A549 (cell line): ENCODE data around the gene PDIA5. TPM values are rescaled to one million over a fixed set of nuclear protein-coding genes. Genes with fewer than 3 reads are reported as not detected.

ENCODE experiments used
- ATAC-seq, 2 experiments: fragments of 200-7000 bp in 1 of 2; fragments of >200 bp in 1 of 2; cut with Nextera tagmentation in 1 of 2; cut with Tn5 transposase in 1 of 2; 3 replicates each; pipeline versions ENCODE4 v1.8.0 to v1.9.1; 2018 to 2020; ENCODE audit warnings: mild to moderate bottlenecking in 1 of 2, moderate library complexity in 1 of 2
- CTCF ChIA-PET: fragments of 300-600 bp; sonication (Branson Sonifier 250); formaldehyde crosslinking; extraction: SDS; loops from one replicate; lab custom pipeline; 2021; ENCODE audit warnings: antibody characterized with exemption, inconsistent platforms; lab: Yijun Ruan, JAX
- POLR2A ChIA-PET: fragments of 350-600 bp; formaldehyde crosslinking; extraction: SDS; loops from one replicate; lab custom pipeline; 2021; ENCODE audit warnings: antibody characterized with exemption, inconsistent platforms; lab: Yijun Ruan, JAX
- DNase-seq, 2 experiments: peaks; one replicate each; pipeline versions ENCODE4 v3.0.0 to v3.0.0-alpha.2; 2011 to 2016; ENCODE audit warnings: low read depth in 1 of 2, low spot score in 1 of 2
- FAIRE-seq: peaks from 2 replicates; lab custom pipeline; 2011; peaks lifted over from hg19 to GRCh38; lab: Jason Lieb, UNC
- H3K27ac ChIP-seq, 2 experiments: fragments of >200 bp; sonication (Bioruptor Twin); formaldehyde crosslinking; 3 replicates each; pipeline ENCODE4 v1.5.1; 2016 to 2017
- H3K4me1 ChIP-seq: fragments of >200 bp; sonication (Bioruptor Twin); formaldehyde crosslinking; 3 replicates; pipeline ENCODE4 v1.6.1; 2016
- H3K4me2 ChIP-seq: fragments of >200 bp; sonication (Bioruptor Twin); formaldehyde crosslinking; 3 replicates; pipeline ENCODE4 v1.6.1; 2016
- H3K4me3 ChIP-seq: fragments of >200 bp; sonication (Bioruptor Twin); formaldehyde crosslinking; 3 replicates; pipeline ENCODE4 v1.5.1; 2016
- H3K9me3 ChIP-seq: fragments of >200 bp; sonication (Bioruptor Twin); formaldehyde crosslinking; 3 replicates; pipeline ENCODE4 v1.6.1; 2016
- ATOH8 ChIP-seq: fragments of 250-450 bp; sonication (Bioruptor Pico); IDR thresholded peaks from 2 replicates; pipeline ENCODE4 v1.5.0; 2020; ENCODE audit warnings: low read depth, mild to moderate bottlenecking, moderate library complexity
- BHLHE40 ChIP-seq: IDR thresholded peaks from 2 replicates; pipeline ENCODE4 v1.6.1; 2012; ENCODE audit warnings: low read depth, low read length, inconsistent platforms
- CEBPB ChIP-seq, 2 experiments: fragments of >200 bp in 1 of 2; sonication (Bioruptor Twin) in 1 of 2; formaldehyde crosslinking in 1 of 2; IDR thresholded peaks; 2 replicates each; pipeline ENCODE4 v1.6.1; 2012 to 2016
- CHD4 ChIP-seq: fragments of 200-600 bp; sonication (generic); IDR thresholded peaks from 2 replicates; pipeline ENCODE4 v1.6.1; 2016; ENCODE audit warnings: antibody characterized with exemption, mild to moderate bottlenecking, borderline replicate concordance
- ESRRA ChIP-seq: fragments of 150-350 bp; IDR thresholded peaks from 2 replicates; pipeline ENCODE4 v1.6.1; 2014; ENCODE audit warnings: mild to moderate bottlenecking, low read length, borderline replicate concordance
- FOSL2 ChIP-seq, 2 experiments: fragments of 450-650 bp in 1 of 2; fragments of >200 bp in 1 of 2; sonication (Bioruptor Twin) in 1 of 2; formaldehyde crosslinking; IDR thresholded peaks; 2 replicates each; pipeline versions ENCODE4 v1.5.0 to v1.6.1; 2016 to 2020; ENCODE audit warnings: mild to moderate bottlenecking in 1 of 2, moderate library complexity in 1 of 2
- FOXS1 ChIP-seq: fragments of 250-450 bp; sonication (Bioruptor Pico); IDR thresholded peaks from 2 replicates; pipeline ENCODE4 v1.5.0; 2020; ENCODE audit warnings: mild to moderate bottlenecking, moderate library complexity
- HDAC2 ChIP-seq: fragments of 200-600 bp; sonication (generic); IDR thresholded peaks from 2 replicates; pipeline ENCODE4 v1.6.1; 2016
- HMGXB4 ChIP-seq: fragments of 250-450 bp; sonication (Bioruptor Pico); IDR thresholded peaks from 2 replicates; pipeline ENCODE4 v1.5.0; 2021; ENCODE audit warnings: mild to moderate bottlenecking, moderate library complexity, borderline replicate concordance
- JUN ChIP-seq, 2 experiments: fragments of >200 bp; sonication (Bioruptor Twin); formaldehyde crosslinking; IDR thresholded peaks; 2 replicates in 1 of 2; 3 replicates in 1 of 2; pipeline ENCODE4 v1.6.1; 2016 to 2017
- MAZ ChIP-seq: fragments of 150-350 bp; IDR thresholded peaks from 2 replicates; pipeline ENCODE4 v1.6.1; 2014; ENCODE audit warnings: antibody characterized with exemption, low read depth, low read length, borderline replicate concordance
- NR3C1 ChIP-seq: fragments of >200 bp; sonication (Bioruptor Twin); formaldehyde crosslinking; IDR thresholded peaks from 3 replicates; pipeline ENCODE4 v1.6.1; 2017
- POLR2A ChIP-seq: IDR thresholded peaks from 2 replicates; pipeline ENCODE4 v1.6.1; 2012; ENCODE audit warnings: mild to moderate bottlenecking, low read length
- RARB ChIP-seq: fragments of 250-450 bp; sonication (Bioruptor Pico); IDR thresholded peaks from 2 replicates; pipeline ENCODE4 v1.8.0; 2021; ENCODE audit warnings: mild to moderate bottlenecking, moderate library complexity
- REST ChIP-seq: fragments of 200-600 bp; sonication (generic); IDR thresholded peaks from 2 replicates; pipeline ENCODE4 v1.6.1; 2016; ENCODE audit warnings: antibody characterized with exemption, mild to moderate bottlenecking, moderate library complexity
- RNF2 ChIP-seq: fragments of 200-600 bp; sonication (generic); IDR thresholded peaks from 2 replicates; pipeline ENCODE4 v1.6.1; 2016; ENCODE audit warnings: low read depth, mild to moderate bottlenecking, antibody characterized with exemption, moderate library complexity, borderline replicate concordance
- ZFP36 ChIP-seq: fragments of 450-650 bp; IDR thresholded peaks from 2 replicates; pipeline ENCODE4 v1.6.1; 2014; ENCODE audit warnings: borderline replicate concordance; ENCODE audit not compliant: partially characterized antibody
- ZSCAN20 ChIP-seq: fragments of 250-450 bp; sonication (Bioruptor Pico); IDR thresholded peaks from 2 replicates; pipeline ENCODE4 v1.8.0; 2022; ENCODE audit warnings: mild to moderate bottlenecking, moderate library complexity
- WGBS: methylation state at CpG from one replicate; pipeline ENCODE4 v1.1.6; 2017; ENCODE audit errors: missing lambda C conversion rate; 5-methylcytosine and 5-hydroxymethylcytosine counted together
- polyA plus RNA-seq, 4 experiments: library from polyadenylated mRNA; depleted of rRNA in 3 of 4; stranded (reverse); fragments of >200 nt; fragmentation: RNase III in 1 of 4; extraction: RNeasy Plus Mini Kit Qiagen cat#74134 plus additional on column Dnase treatment in 1 of 4; gene quantifications; 2 replicates in 3 of 4; 3 replicates in 1 of 4; pipeline ENCODE4 v1.2.3, GENCODE V29; 2011 to 2017

The PDIA5 gene
- polyA plus RNA-seq, 2 of the 4 experiments (the other 2 are of a cell fraction), result 17.5 to 28.1 TPM

- TF ChIP-seq FOXS1, result no peak
- no peak for TF ChIP-seq NR3C1
- no peak for TF ChIP-seq ZSCAN20 (CRISPR knock-in tag)
- no peak for TF ChIP-seq CHD4
- no peak for TF ChIP-seq RNF2
- no peak for TF ChIP-seq HMGXB4
- TF ChIP-seq BHLHE40, result no peak
- TF ChIP-seq, all 56 proteins: peak for 0
These were observed 43.6 kb downstream of the PDIA5 start (continued) for GRCh38 chr3:123110282-123110975.

- no peak for ATAC-seq
- Histone ChIP-seq H3K4me2 (no peak overlapping the region), H3K27ac (no peak overlapping the region), H3K9me3 (no peaks in the 10 kb centered on the region), H3K4me3 (no peak overlapping the region), H3K4me1 (no peaks in the 10 kb centered on the region)
- POLR2A ChIA-PET, result no interaction called here
- CTCF ChIA-PET, result interaction anchor here (0.8 to 1.7 kb wide), 4 partner anchors 9 to 168 kb away, joined by 3 read pairs; no protein-coding TSS in a partner anchor
- 95% methylated on average over 11 of the region's 11 CpGs for WGBS
- no peak for FAIRE-seq
- TF ChIP-seq RARB (CRISPR knock-in tag) (no peak), ATOH8 (CRISPR knock-in tag) (no peak), POLR2A (no peak), HMGXB4 (no peak), MAZ (no peak), HDAC2 (no peak), FOSL2 (IDR thresholded peaks at IDR 0.05) (no peak), FOSL2 (CRISPR knock-in tag; IDR thresholded peaks at IDR 0.05) (no peak), ZFP36 (no peak), REST (no peak), JUN (IDR thresholded peaks at IDR 0.05) (no peak), ESRRA (no peak), CEBPB (IDR thresholded peaks at IDR 0.05) (no peak)
- DNase-seq, result no peak
These were observed 44.3 kb downstream of the PDIA5 start for GRCh38 chr3:123110976-123111615.
